Measurements from ENCODE around the gene NEGR1. TPM values are rescaled to one million over a fixed set of nuclear protein-coding genes. Genes with fewer than 3 reads are reported as not detected.

Gene NEGR1
- total and polyA plus RNA-seq, 2 experiments from 2014 or later, result 1.0 to 2.8 TPM

DNA sequence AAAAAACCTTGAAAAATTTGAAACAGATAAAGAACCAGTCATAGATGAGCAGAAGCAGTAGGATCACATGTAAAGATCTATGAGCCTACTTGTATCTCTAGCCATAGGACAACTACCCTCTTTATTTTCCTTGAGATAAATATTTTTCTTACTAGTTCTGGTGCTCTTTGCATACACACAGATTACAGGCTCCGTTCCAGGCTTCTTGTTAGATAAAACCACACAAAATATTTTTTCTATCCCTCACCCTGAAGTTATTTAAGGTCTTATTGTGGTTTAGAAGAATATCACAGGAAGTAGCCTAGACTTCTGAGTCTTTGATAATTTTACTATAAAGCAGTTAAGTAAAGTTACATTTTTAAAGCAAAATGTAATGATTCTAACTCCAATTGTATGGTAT, 512.2 kb downstream of the NEGR1 start:
- H4K20me1 ChIP-seq (ENCODE audit: insufficient read depth, poor library complexity, severe bottlenecking), result no peaks in the 10 kb centered on the region
- no peaks in the 10 kb centered on the region for H3K4me1 ChIP-seq (ENCODE audit: insufficient read depth)
- no peak for TF ChIP-seq EZH2phosphoT487 (IDR thresholded peaks at IDR 0.05; ENCODE audit: low read depth, severe bottlenecking, unreplicated experiment)
- TF ChIP-seq EZH2 (IDR thresholded peaks at IDR 0.05; ENCODE audit: borderline replicate concordance), result no peak
- no peak for TF ChIP-seq CTCF (IDR thresholded peaks at IDR 0.05; ENCODE audit: poor library complexity)
- no peak overlapping the region for H2AFZ ChIP-seq
- DNase-seq (ENCODE audit: low spot score), result no peak
- no peak overlapping the region for H3K27ac ChIP-seq
- H3K9me2 ChIP-seq (replicated peaks; ENCODE audit: insufficient read depth), result no peaks in the 10 kb centered on the region
- no peaks in the 10 kb centered on the region for H3K79me2 ChIP-seq
- no peaks in the 10 kb centered on the region for H3K36me3 ChIP-seq (replicated peaks; ENCODE audit: insufficient read depth, low read depth)
- H3K4me3 ChIP-seq, result no peak overlapping the region
- WGBS (ENCODE audit: low lambda C conversion rate, missing lambda C conversion rate), result 62% methylated on average over 1 of the region's 1 CpG
- no peak overlapping the region for H3K4me2 ChIP-seq
- no peaks in the 10 kb centered on the region for H3K27me3 ChIP-seq
- H3K9me3 ChIP-seq (ENCODE audit: low read depth), result no peaks in the 10 kb centered on the region

DNA sequence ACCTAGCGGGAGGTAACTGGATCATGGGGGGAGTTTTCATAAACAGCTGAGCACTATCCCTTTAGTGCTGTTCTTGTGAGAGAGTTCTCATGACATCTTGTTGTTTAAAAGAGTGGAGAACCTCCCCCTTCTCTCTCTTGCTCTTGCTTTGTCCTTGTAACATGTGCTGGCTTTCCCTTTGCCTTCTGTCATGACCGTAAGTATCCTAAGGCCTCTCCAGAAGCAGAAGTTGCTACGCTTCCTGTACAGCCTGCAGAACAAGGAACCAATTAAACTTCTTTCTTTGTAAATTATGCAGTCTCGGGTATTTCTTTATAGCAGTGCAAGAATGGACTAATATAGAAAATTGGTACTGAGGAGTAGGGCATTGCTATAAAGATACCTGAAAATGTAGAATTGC, 515.6 kb downstream of the NEGR1 start:
- 92% methylated on average over 4 of the region's 4 CpGs for WGBS (ENCODE audit: low lambda C conversion rate, missing lambda C conversion rate)
- Histone ChIP-seq H4K20me1 (ENCODE audit: insufficient read depth, poor library complexity, severe bottlenecking) (no peaks in the 10 kb centered on the region), H3K36me3 (replicated peaks; ENCODE audit: insufficient read depth, low read depth) (no peaks in the 10 kb centered on the region)

DNA sequence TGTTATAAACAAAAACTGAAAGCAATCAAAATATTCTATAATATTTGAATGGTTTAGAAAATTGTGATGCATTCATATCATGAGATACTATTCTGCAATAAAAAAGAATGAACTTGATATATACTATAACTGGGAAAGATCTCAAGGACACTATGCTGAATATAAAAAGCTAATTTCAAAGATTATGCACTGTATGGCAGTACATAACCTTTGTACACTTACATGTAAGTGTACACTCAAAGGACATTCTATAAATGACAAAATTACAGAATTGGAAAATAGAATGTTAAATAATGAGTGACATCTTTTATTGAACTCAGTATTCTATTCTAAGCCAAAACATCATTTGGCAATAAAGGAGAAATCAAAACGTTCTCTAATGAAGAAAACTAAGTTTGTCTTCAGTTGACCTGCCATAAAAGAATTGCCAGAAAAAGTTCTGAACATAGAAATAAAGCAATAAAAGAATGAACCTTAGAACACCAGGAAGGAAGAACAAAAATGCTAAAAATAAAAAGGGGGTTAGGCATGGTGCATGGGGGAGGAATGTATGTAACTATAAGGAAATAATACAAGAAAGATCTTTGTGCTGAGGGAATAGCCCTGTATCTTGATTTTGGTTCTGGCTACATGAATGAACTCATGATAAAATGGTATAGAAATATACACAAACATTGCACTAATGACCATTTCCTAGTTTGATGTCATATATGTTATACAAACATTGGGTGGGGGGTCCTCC, 519.7 kb downstream of the NEGR1 start:
- Histone ChIP-seq H3K4me2 (no peak overlapping the region), H3K27me3 (no peaks in the 10 kb centered on the region), H3K27ac (no peak overlapping the region), H3K9me3 (ENCODE audit: low read depth) (no peaks in the 10 kb centered on the region), H3K4me3 (no peak overlapping the region), H3K79me2 (no peaks in the 10 kb centered on the region), H2AFZ (no peak overlapping the region), H3K9me2 (replicated peaks; ENCODE audit: insufficient read depth) (no peaks in the 10 kb centered on the region), H3K36me3 (replicated peaks; ENCODE audit: insufficient read depth, low read depth) (no peaks in the 10 kb centered on the region), H4K20me1 (ENCODE audit: insufficient read depth, poor library complexity, severe bottlenecking) (no peaks in the 10 kb centered on the region), H3K4me1 (ENCODE audit: insufficient read depth) (no peaks in the 10 kb centered on the region)
- TF ChIP-seq EZH2 (IDR thresholded peaks at IDR 0.05; ENCODE audit: borderline replicate concordance) (no peak), EZH2phosphoT487 (IDR thresholded peaks at IDR 0.05; ENCODE audit: low read depth, severe bottlenecking, unreplicated experiment) (no peak)
- 77% methylated on average over 1 of the region's 1 CpG for WGBS (ENCODE audit: low lambda C conversion rate, missing lambda C conversion rate)
- no peak for DNase-seq (ENCODE audit: low spot score)

More for the DNA sequence above, 515.6 kb downstream of the NEGR1 start:
- Histone ChIP-seq H3K4me2 (no peak overlapping the region), H3K4me1 (ENCODE audit: insufficient read depth) (no peaks in the 10 kb centered on the region), H3K9me2 (replicated peaks; ENCODE audit: insufficient read depth) (no peaks in the 10 kb centered on the region), H3K4me3 (no peak overlapping the region), H3K27ac (no peak overlapping the region), H2AFZ (no peak overlapping the region), H3K79me2 (no peaks in the 10 kb centered on the region), H3K9me3 (ENCODE audit: low read depth) (no peaks in the 10 kb centered on the region), H3K27me3 (no peaks in the 10 kb centered on the region)
- TF ChIP-seq CTCF (IDR thresholded peaks at IDR 0.05; ENCODE audit: poor library complexity) (no peak), EZH2 (IDR thresholded peaks at IDR 0.05; ENCODE audit: borderline replicate concordance) (no peak), EZH2phosphoT487 (IDR thresholded peaks at IDR 0.05; ENCODE audit: low read depth, severe bottlenecking, unreplicated experiment) (no peak)
- DNase-seq (ENCODE audit: low spot score), result no peak

- no peaks in the 10 kb centered on the region for H3K79me2 ChIP-seq
- 91% methylated on average over 1 of the region's 1 CpG for WGBS (ENCODE audit: low lambda C conversion rate, missing lambda C conversion rate)
- no peaks in the 10 kb centered on the region for H3K9me3 ChIP-seq (ENCODE audit: low read depth)
- no peak for DNase-seq (ENCODE audit: low spot score)
- H3K4me2 ChIP-seq, result no peak overlapping the region
- no peak overlapping the region for H2AFZ ChIP-seq
- no peaks in the 10 kb centered on the region for H3K9me2 ChIP-seq (replicated peaks; ENCODE audit: insufficient read depth)
- H3K4me1 ChIP-seq (ENCODE audit: insufficient read depth), result no peaks in the 10 kb centered on the region
- TF ChIP-seq CTCF (IDR thresholded peaks at IDR 0.05; ENCODE audit: poor library complexity) (no peak), EZH2phosphoT487 (IDR thresholded peaks at IDR 0.05; ENCODE audit: low read depth, severe bottlenecking, unreplicated experiment) (no peak), EZH2 (IDR thresholded peaks at IDR 0.05; ENCODE audit: borderline replicate concordance) (no peak)
- no peaks in the 10 kb centered on the region for H3K36me3 ChIP-seq (replicated peaks; ENCODE audit: insufficient read depth, low read depth)
- no peaks in the 10 kb centered on the region for H3K27me3 ChIP-seq
- H4K20me1 ChIP-seq (ENCODE audit: insufficient read depth, poor library complexity, severe bottlenecking), result no peaks in the 10 kb centered on the region
- H3K27ac ChIP-seq, result no peak overlapping the region
- H3K4me3 ChIP-seq, result no peak overlapping the region
Observed at GRCh38 chr1:71755441-71755840, 526.9 kb downstream of the NEGR1 start.

Measured in hepatocyte (in vitro differentiated cells).